Activated T-cell treated with anti-CD3 and anti-CD28 coated beads, Interleukin-2, amount 50 U/mL, for 1 hour (primary cell): ENCODE results near the gene SURF6.

ENCODE experiments used
- DNase-seq: peaks from one replicate; pipeline ENCODE4 v3.0.0-alpha.2; 2020

Gene SURF6

GRCh38 chr9:133282464-133283238 lies 53.3 kb downstream of the SURF6 start:
- DNase-seq = no peak

- no peak for DNase-seq
Observed at GRCh38 chr9:133280392-133280791, 55.6 kb downstream of the SURF6 start.
